ENCODE data around the gene GABPB1. TPM values are rescaled to one million over a fixed set of nuclear protein-coding genes. Genes with fewer than 3 reads are reported as not detected.

GABPB1 gene
- total RNA-seq, 2 experiments from 2014 or later, result 30.0 to 34.9 TPM

- ChIA-PET POLR2A (no interaction called here), CTCF (interaction anchor here (0.7 to 1.1 kb wide), 2 partner anchors 10 to 12 kb away, joined by 4 read pairs; no protein-coding TSS in a partner anchor)
- no peaks in the 10 kb centered on the region for H3K9me3 Mint-ChIP-seq
- no peaks in the 10 kb centered on the region for H3K27me3 Mint-ChIP-seq
- H3K4me1 Mint-ChIP-seq, result peaks cover 2% of the 10 kb centered on the region
- peaks cover 27% of the 10 kb centered on the region for H3K36me3 Mint-ChIP-seq (ENCODE audit: low read depth)
- H3K27ac Mint-ChIP-seq, result no peak overlapping the region
- H3K4me3 Mint-ChIP-seq, result no peak overlapping the region
- DNase-seq, result no peak
Measured at GRCh38 chr15:50229336-50229735, 125.7 kb downstream of the GABPB1 start.

GRCh38 chr15:50228866-50229265 lies 126.1 kb downstream of the GABPB1 start:
- ChIA-PET CTCF (interaction anchor here (0.7 to 1.1 kb wide), 2 partner anchors 9 to 12 kb away, joined by 4 read pairs; no protein-coding TSS in a partner anchor), POLR2A (no interaction called here)
- H3K27ac Mint-ChIP-seq, result no peak overlapping the region
- no peaks in the 10 kb centered on the region for H3K9me3 Mint-ChIP-seq
- no peaks in the 10 kb centered on the region for H3K27me3 Mint-ChIP-seq
- no peak overlapping the region for H3K4me3 Mint-ChIP-seq
- no peak for DNase-seq
- peaks cover 26% of the 10 kb centered on the region for H3K36me3 Mint-ChIP-seq (ENCODE audit: low read depth)
- H3K4me1 Mint-ChIP-seq, result peaks cover 2% of the 10 kb centered on the region

GRCh38 chr15:50227076-50227475 lies 127.9 kb downstream of the GABPB1 start:
- CTCF ChIA-PET, result no interaction called here
- H3K27me3 Mint-ChIP-seq, result no peaks in the 10 kb centered on the region
- H3K4me3 Mint-ChIP-seq, result no peak overlapping the region
- POLR2A ChIA-PET, result no interaction called here
- DNase-seq, result no peak
- H3K36me3 Mint-ChIP-seq (ENCODE audit: low read depth), result peaks cover 31% of the 10 kb centered on the region
- H3K9me3 Mint-ChIP-seq, result no peaks in the 10 kb centered on the region
- H3K27ac Mint-ChIP-seq, result no peak overlapping the region
- no peaks in the 10 kb centered on the region for H3K4me1 Mint-ChIP-seq

- DNase-seq, result no peak
- Mint-ChIP-seq H3K4me3 (no peak overlapping the region), H3K27ac (no peak overlapping the region), H3K36me3 (ENCODE audit: low read depth) (peaks cover 31% of the 10 kb centered on the region), H3K4me1 (no peaks in the 10 kb centered on the region), H3K9me3 (no peaks in the 10 kb centered on the region), H3K27me3 (no peaks in the 10 kb centered on the region)
- POLR2A ChIA-PET, result no interaction called here
- CTCF ChIA-PET, result no interaction called here
Measured at GRCh38 chr15:50225938-50226337, 129.1 kb downstream of the GABPB1 start.

Other genes starting within 250 kb of the GABPB1 start
- 1 to 10 TPM; 6.8 TPM for gene ATP8B4, start 236.0 kb downstream of the GABPB1 start, total RNA-seq
- gene SLC27A2, start 173.0 kb downstream of the GABPB1 start, total RNA-seq, result 10 to 100 TPM in 1 of 2 experiments, 1 to 10 TPM in 1; 9.9 to 11.4 TPM
- gene HDC, start 89.5 kb downstream of the GABPB1 start, total RNA-seq, result under 1 TPM in 1 of 2 experiments, not detected in 1; 0.27 TPM
- 10 to 100 TPM; 54.2 to 56.1 TPM for gene USP8, start 69.2 kb upstream of the GABPB1 start, total RNA-seq
- gene USP50, start 191.5 kb upstream of the GABPB1 start, total RNA-seq, result not detected

All from activated CD4-positive, alpha-beta T cell treated with anti-CD3 and anti-CD28 coated beads, Interleukin-2, amount 10 ng/mL, durations not matched to agents 7 days and 5 days (primary cell).